HG03342 (cell line): ENCODE measurements around the gene TBL2.
A peak's percentile ranks its signal among the peaks of the same experiment; 100 is the strongest.
"Not testable (repeated sequence)": the region's sequence is repeated elsewhere in the genome, so short reads cannot be mapped to it uniquely, and the experiment has no call there.

Source experiments
- ATAC-seq: cut with Tn5 transposase; IDR thresholded peaks from one replicate; pipeline ENCODE4 v1.9.1; 2021; ENCODE audit warnings: mild to moderate bottlenecking, moderate library complexity; ENCODE audit not compliant: unreplicated experiment

TBL2 gene

DNA sequence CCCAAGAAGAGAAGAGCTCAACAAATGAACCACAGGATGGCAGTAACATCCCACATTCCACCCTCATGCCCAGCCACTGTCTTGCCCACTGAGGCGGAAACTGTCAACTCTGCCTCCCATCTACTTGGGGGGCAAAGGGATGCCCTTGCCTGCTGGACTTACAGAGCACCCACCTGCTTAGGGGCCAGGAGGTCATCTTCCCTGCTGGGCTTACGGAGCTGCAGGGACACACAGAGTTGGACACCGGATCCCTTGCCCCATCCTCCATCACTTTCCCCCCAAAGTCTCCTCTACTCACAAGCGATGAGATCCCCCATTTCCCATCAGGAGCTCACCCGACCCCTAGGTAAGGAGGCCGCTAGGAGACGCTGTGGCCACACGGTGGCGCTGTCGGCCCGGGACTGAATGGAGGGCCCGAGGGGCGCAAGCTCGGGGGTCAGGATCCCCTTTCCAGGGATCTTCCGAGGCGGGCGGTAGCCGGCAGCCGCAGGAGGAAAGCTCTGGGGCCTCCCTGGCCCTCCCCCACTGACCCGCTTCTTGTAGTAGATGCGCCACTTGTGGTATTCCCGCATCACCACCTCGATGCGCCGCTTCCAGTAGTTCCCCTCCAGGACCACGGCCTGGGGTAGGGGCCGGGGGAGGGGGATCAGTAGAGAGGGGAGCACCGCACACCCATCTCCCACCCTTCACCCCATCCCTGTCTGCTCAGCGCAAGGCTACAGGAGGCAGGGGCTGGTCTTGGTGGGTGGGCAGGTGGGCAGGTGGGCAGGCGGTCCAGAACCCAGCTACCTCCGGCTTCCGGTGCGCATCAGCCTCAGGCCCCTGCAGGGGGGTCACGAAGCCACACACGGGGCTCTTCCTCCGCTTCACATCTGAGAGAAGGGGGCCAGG is 28.7 kb upstream of the TBL2 start:
- no peak for ATAC-seq

DNA sequence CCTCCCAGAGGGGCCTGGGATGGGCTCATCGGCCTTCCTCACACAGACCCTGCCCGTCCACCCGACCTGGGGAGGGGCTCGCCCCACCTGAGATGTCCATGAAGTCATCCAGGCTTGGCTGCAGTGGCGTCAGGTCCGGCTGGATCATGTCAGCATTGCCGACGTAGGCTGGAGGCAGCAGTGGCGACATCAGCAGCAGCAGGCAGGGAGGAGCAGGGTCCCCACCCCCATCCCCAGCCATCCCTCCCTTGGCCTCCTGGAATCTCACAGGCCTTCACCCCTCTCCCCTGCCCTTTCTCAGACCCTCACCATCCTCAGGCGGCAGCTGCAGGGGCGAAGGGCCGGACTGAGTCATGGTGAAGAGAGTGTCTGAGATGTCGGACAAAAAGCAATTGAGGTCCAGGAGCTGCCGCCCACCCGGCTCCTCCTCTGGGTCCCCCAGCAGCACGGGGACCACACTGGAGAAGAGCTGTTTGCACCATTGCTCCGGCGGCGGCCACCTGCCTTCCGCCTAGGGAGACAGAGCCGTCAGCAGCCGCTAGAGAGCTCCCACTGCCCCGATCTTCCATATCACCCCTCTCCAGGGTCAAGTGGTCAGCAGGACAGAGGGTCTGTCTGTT is 27.3 kb upstream of the TBL2 start:
- no peak for ATAC-seq

DNA sequence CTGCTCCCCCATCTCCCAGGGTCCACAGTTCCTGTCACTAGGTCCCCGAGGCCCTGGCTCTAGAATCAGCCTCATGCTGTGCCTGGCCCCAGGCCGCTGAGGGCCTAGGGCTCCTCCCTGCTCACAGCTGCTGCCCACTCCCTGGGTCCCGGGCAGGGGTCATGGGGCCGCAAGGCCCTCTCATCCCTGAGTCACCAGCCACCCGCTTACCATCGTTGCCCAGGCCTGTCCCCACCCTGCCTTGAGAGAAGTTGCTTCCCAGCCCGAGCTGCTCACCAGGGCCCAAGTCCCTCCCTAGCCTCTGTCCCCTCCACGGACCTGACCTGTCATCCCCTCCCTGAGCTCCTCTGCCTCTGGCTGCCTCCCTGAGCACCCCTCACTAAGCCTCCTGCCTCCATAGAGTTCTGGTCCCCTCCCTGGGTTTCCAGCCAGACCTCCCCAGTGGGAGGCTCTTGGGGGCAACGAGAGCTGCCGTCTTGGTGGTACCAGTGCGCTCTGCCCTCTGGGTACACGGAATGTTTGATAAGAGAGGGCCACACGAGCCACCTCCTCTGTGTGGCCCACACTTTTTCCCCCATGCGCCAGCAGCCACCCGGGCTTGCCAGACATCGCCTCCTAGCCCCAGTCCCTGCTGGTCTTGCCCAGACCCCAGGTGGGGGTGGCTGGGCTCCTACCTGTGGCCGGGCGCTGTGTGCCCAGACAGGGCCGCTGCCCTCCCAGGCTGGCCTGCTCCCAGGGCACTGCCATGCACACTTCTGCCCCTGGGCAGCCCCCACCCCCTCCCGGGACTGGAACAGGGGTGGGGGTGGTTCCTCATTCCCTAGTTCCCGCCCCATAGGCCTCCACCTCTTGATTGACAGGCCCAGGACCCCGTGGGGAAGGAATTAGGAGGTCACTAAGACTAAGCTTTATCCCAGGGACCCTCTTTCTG is 24.6 kb upstream of the TBL2 start:
- ATAC-seq = no peak

DNA sequence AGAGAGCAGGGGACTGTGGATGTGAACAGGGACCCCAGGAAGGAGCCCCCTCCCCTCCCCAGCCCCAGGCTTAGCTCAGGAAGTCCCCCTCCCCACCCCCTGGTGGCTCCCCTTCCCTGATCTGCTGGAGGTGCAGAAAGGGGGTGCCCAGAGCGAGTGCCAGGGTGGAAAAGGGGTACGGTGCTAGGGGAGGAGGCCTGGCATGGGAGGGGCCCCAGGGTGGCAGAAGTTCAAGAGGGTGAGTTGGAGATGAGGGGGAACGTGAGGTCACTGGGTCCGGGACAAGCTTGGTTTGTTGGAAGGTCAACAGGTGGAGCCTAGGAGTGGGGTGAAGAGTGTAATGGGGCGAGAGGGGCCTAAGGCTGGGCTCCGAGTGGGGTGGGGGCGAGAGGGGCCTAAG is 21.5 kb upstream of the TBL2 start:
- no peak for ATAC-seq

DNA sequence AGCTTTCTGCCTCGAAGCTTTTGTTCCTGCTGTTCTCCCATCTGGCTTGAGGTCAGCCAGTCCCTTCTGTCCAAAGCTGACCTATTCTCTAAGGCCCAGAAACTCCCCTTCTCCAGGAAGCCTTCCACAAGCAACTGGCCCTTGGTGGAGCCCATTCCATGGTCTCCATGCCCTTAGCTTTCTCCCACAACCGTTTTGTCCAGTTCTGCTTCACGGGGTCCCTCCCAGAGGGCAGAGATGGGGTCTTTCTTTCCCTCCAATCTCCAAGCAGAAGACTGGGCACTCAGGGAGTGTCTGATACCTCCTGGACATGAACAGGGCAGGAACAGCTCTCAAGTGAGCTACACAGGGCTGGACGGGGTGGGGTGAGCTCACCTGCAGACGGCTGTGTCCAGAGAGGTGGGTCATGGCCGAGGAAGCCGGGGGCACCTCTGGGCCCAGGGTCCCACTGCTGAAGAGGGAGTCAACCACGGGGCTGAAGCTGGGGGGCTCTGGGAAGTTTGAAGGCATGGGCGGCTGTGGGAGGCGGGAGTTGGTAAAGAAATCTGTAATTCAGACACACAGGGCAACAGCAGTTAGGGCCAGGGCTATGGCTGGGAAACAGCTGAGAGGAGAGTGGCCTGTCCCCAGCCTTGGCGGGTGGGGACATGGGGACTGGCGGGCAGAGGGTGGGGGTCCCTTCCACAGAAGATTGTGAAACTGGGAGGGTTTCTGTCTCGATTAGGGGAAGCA is 20.9 kb upstream of the TBL2 start:
- no peak for ATAC-seq

DNA sequence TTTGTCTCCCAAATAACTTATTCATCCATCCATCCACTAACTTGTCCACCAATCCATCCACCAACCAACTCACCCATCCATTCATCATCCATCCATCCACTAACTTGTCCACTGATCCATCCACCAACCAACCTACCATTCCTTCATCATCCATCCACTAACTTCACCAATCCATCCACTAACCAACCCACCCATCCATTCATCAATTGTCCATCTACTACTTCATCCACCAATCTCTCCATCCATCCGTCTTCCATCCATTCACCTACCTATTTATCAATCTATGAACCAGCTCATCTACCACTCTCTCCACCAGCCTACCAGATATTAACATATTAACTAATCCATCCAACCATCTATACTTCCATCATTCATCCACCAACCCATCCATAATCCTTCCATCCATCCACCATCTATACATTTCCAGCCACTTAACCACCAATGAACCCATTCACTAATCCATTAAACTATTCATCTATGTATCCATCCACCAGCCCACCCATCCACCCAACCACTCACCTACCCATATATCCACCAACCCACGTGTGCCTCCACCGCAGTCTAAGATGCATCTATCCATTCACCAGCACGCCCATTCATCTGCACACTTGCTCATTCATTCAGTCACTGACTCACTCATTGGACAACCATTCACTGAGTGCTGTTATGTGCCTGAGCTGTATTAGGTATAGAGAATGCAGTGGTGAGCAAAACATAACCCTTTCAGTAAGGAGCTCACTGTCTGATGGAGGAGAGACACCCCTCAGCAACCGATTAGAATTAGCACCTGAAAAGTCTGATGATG is 19.8 kb upstream of the TBL2 start:
- no peak for ATAC-seq

DNA sequence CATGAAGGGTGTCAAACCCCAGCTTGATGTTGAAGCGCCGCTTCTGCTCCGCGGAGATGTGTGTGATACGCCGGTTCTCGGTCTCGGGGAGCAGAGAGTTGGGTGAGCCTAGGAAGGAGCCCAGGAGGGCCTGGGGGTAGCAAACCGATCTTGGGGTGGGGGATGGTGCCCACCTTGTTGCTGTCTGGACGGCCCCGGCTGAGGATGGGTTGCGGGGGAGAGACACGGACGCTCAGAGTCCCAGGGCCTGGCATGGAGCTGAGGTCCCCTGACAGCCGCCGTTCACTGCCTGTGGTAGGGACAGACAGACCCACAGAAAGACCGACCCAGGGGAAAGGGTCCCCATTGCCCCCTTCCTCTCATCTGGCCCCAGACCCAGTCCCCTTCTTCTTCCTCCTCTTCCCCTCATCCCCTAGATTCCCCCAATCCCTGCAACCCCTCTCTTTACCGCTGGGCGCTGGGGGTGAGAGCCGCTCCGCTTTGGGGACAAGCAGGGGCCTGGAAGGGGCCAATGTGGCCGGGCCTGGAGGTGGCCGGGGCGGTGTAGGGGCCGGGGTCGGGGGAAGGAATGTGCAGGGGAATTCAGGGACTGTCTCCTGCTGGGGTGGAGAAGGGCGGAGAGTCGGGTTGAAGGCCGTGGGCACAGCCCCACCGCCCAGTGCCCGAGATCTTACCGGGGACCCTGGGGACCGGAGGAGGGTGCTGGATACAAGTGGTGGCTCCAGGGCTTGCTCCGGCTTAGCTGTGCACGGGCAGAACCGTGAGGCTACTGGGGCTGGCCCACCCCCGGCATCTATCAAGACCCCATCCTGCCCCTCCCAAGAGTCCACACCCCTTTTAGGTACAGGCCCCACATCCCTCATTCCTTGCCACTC is 18.0 kb upstream of the TBL2 start:
- no peak for ATAC-seq

DNA sequence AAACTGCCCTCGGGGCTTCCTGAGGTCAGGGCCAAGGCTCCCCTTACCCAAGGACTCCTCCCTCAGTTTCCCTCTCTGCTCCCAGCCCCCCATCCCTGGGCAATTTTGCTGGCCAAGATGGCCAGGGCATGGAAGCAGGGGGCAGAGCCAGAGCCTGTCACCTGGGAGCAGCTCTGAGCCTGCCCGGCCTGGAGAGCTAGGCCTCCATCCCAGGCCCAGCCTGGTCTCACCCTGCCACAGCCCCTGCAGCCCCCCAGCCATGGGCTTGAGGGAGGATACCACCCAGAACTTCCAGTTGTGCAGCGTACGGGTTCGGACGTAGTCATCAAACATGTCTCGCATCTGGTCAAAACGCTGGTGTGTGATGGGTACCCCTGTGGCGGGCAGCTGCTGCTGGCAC is 17.0 kb upstream of the TBL2 start:
- no peak for ATAC-seq

DNA sequence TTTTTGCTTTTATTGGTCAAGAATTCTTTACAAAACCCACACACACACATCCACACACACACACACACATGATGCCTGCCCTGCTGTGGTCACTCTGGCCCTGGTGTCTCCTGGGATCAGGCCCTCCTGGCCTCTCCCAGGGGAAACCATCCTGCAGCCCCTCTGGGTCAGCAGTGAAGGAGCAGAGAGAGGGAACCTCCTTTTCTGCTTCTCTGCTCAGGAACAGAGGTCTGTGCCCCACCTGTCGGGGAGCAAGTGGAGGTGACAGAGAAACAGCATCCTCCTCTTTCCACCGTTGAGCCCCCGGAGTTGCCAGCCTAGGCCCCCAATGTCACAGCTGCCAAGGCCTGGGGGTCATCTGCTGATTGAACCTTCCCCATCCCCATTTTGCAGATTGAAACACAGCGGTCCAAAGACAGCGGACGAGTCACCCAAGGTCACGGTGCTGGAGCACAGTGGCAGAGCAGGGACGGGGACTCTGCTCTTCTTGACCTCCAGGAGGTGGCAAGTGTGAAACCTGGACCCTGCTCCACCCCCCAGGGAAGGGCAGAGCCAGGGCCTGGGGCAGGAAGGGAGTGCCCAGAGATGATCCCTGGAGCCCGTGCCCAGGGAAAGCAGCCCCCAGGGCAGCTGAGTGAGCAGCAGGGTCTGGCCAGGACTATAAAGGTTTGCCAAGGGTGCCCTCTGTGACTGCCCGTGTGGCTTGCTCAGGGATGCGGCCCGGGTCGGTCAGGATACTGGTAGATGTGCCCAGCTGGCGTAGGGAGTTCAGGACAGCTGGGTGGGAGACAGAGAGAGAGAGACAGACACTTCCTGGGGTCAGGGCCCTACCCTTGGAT is 15.0 kb upstream of the TBL2 start:
- ATAC-seq = no peak

DNA sequence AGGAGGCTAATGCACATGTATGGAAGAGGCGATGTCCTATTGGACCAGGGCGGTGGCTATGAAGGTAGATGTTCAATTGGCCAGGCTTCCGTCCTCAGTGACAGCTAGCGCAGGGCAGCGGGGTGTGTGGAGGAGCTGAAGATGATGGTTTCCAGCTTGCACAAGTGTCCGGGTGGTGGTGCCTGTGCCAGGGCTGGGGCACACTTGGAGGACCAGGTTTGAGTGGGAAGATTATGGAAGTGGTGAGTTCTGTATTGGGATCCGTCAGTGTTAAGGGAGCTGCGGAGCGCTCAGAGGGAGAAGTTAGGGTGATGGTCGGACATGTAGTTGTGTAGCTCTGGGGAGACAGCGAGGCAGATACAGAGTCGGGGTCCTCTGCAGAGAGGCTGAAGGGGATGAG is 8.5 kb upstream of the TBL2 start:
- no peak for ATAC-seq

DNA sequence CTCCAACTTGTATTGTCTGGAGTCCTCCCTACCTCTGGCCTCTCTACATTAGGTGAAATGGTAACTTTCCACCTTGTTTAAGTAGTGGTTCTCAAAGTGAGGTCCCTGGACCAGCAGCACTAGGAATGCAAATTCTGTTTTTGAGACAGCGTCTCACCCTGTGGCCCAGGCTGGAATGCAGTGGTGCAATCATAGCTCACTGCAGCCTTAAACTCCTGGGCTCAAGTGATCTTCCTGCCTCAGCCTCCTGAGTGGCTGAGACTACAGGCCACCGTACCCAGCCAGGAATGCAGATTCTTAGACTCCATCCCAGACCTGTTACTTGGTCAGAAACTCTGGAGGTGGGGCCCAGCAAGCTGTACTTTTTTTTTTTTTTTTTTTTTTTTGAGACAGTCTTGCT is 6.8 kb upstream of the TBL2 start:
- no peak for ATAC-seq

DNA sequence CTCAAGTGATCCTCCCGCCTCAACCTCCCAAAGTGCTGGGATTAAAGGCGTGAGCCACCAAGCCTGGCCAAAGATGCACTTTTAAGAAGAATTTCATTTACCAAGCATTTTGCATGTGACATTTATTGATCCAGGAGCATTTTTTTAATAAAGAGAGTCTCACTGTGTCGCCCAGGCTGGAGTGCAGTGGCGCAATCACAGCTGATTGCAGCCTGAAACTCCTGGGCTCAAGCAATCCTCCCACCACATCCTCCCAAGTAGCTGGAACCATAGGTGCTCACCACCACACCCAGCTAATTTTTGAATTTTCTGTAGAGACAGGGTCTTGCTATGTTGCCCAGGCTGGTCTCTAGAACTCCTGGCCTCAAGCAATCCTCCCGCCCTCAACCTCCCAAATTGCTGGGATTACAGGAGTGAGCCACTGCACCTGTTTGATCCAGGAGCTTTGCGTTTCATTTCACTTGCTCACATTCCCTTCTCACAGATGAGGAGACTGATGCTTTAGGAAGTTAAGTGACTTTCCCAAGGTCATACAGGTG is 4.4 kb upstream of the TBL2 start:
- no peak for ATAC-seq

DNA sequence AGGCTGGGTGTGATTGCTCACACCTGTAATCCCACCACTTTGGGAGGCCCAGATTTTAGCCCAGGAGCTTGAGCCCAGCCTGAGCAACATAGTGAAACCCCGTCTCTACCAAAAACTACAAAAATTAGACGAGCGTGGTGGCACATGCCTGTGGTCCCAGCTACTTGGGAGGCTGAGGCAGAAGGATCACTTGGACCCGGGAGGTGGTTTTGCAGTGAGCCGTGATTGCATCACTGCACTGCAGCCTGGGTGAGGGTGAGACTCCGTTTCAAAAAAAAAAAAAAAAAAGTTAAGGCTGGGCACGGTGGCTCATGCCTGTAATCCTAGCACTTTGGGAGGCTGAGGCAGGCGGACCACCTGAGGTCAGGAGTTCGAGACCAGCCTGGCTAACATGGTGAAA is 2.6 kb upstream of the TBL2 start:
- ATAC-seq = not testable (repeated sequence)

DNA sequence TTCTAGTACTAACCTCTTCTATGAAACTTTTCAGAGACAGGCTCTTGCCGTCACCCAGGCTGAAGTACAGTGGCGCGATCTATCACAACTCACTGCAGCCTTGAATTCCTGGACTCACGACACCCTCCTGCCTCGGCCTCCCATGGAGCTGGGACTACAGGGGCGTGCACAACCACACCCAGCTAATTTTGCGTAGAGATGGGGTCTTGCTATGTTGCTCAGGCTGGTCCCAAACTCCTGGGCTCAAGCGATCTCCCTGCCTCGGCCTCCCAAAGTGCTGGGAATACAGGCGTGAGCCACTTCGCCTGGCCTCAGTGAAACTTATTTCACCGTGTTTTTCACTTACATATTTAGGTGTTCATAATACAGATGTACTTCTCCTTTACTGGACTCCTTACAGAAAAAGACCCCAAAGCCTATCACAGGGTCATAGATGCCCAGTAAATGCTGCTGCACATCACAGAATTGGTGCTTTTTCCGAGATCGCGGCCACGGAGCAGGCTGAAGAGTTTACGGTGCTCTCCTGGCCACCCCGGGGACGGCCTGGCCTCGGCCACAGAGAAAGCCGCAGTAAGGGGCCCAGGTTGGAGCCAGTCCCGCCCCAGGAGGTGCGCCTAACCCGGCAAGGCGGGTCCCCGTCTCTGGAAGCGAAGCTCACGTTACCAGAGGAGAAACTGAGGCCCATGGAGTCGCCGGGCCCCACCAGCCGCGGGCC is 595 bp downstream of the TBL2 start:
- ATAC-seq = peak; percentile 11

DNA sequence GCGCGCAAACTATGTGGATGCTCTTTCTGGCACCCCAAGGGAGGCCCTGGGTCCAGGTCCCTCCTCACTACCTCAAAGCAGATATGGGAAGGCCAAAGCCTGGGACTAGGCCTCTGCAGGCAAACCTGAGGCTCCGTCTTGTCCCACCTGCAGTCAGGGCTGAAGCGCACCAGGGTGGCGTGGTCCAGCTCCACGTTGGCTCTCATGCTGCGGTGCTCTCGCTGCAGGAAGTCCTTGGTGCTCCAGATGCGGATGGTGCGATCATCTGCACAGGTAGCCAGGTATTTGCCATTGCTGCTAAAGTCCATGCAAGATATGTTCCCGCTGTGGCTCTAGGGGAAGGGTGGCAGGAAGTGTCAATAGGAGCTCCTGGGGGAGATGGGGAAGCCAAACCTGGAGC is 4.6 kb downstream of the TBL2 start:
- ATAC-seq = no peak

DNA sequence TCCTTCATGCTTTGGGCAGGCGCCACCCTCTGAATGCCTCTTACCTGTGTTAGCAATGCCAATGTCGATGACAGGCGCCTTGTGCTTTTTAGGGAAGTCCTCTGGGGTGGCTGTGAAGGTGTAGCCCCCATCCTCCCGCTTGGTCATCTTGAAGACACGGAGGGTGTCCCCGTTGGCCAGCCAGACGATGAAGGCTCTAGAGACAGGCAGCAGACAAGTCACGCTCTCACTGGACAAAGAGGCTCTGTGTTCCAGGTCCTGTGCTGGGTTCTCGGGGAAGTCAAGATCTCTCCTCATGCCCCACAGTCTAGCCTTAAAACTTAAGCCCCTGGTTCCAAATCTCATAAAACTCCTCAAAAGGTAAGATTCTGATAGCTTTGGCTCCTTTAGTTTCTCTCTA is 5.1 kb downstream of the TBL2 start:
- ATAC-seq = no peak

DNA sequence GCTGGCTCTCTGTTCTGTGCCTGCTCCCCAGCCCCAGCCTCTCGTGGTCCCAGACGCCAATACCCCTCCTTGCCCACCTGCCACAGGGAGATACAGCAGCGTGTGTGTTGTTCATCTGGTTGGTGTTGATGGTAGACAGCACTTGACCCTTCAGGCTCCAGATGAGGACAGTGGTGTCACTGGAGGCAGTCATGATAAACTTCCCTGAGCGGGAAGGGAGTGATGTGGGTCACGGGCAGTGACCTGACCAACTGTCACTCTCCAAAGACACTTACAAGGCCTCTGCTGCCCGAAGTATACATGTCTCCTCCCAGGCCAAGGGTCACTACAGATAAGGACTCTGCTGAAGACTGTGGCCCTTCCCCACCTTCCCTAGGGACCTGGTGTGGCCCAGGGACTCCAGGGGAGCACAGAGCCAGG is 5.6 kb downstream of the TBL2 start:
- no peak for ATAC-seq
